HG03439 (cell line): ENCODE results near the gene PDE4DIP.
"Not testable (repeated sequence)": the region's sequence is repeated elsewhere in the genome, so short reads cannot be mapped to it uniquely, and the experiment has no call there.

Experiments used
- ATAC-seq: cut with Tn5 transposase; IDR thresholded peaks from one replicate; pipeline ENCODE4 v1.9.1; 2021; ENCODE audit warnings: mild to moderate bottlenecking, moderate library complexity; ENCODE audit not compliant: unreplicated experiment

The PDE4DIP gene

DNA sequence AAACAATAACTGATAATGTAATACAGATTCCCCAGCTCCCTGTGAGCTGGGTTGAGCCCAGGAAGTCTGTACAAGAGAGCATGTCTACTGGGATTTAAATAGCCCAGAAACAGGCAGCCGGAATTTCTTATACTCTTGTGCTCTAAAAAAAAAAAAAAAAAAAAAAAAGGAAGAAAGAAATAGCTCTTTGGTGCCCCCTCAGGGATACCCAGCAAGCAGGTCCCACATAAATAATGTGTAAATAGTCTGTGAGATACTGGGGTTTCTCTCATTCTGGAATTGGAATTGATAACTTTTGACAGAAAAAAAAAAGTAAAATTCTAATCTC, 25.4 kb downstream of the PDE4DIP start:
- ATAC-seq, result not testable (repeated sequence)

DNA sequence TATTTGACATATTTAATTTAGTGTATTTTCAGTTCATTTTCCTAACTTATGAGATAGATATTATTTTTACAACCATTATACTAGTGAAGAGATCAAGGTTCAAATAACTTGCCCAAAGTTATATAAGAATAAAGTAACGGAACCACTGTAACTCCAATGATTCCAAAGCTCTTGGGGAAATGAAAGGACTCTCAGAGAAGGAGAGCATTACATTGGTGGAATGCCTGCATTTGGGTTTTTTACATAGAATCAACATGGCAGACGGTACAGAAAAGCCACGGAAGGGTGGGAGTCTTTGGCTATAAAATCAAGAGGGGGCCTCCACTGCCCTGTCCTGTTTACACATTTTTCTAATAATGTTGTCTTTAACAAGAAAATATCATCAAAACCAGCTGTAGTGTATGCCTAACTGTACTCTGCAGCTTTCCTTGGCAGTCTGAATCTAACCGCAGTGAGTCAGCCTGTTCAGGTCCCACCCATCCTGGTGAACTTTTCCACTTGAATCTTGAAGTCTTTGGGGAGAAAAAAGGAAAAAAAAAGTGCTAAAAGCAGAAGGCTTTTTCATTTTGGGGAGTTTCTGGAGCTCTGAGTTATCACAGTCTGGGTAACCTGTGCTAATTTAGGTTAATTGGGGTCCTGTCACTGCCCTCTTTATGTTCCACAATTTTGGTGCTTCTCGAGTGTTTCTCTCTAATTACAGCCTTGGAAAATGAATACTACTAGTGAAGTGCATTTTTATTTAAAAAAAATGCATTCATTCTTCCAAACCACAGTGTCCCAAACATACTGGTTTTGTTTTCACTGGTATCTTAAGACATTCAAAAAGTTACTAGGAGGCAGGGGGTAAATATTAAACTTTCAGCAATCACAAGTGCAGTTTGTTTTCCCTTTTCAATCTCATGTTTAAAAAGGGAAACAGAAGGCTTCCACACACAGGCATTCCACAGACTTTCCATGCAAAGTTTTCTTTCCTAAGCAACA, 30.5 kb downstream of the PDE4DIP start:
- not testable (repeated sequence) for ATAC-seq

DNA sequence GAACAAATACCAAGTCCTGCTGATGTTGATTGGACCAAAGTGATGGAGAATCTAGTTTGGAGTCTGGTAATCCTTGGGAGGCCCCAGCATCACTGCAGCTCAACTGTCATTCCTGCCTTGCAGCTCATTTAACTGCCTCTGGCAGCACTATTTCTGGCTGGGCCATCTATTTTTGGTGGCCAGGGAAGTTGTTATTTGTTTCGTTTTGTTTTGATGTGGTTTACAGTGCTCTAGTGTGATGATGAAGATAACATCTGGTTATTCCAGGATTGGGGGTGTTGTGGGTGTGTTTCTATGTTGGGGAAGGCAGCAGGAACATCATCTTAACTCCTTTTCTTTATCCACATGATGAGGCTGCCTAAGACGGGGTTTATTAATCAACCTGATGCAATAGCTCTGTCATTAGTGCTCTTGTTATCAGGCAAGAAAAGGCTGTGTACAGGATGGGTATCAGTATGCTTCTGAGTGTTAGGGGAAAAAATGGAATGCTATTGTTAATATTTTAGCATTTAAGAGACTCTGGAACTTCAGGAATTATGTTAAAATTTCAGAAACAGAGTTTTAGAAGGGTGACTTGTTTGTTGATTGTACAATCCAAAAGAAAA, 35.7 kb downstream of the PDE4DIP start:
- ATAC-seq, result not testable (repeated sequence)

GRCh38 chr1:148881261-148881660, 37.0 kb downstream of the PDE4DIP start:
- not testable (repeated sequence) for ATAC-seq

GRCh38 chr1:148885219-148885618, 41.0 kb downstream of the PDE4DIP start:
- not testable (repeated sequence) for ATAC-seq

DNA sequence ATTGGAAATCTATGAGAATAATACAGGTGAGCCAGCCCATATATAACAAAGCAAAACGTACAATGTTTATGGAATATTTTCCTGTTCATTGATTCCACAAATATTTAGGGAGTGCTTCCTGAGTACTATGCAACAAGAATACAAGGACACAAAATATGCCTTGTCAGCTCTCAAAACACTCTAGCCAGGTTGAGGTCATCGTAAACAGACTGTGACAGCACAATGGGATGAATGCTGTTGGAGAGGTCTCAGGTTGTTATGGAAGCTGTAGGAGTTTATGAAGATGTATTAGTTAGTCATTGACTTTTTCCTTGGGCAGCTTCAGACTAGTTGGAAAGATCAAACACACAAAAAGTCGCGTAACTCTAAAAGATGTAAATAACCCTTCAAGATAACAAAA, 42.1 kb downstream of the PDE4DIP start:
- not testable (repeated sequence) for ATAC-seq

GRCh38 chr1:148888597-148888996, 44.4 kb downstream of the PDE4DIP start:
- not testable (repeated sequence) for ATAC-seq

- ATAC-seq, result not testable (repeated sequence)
Observed at GRCh38 chr1:148889267-148890074, 45.2 kb downstream of the PDE4DIP start.

DNA sequence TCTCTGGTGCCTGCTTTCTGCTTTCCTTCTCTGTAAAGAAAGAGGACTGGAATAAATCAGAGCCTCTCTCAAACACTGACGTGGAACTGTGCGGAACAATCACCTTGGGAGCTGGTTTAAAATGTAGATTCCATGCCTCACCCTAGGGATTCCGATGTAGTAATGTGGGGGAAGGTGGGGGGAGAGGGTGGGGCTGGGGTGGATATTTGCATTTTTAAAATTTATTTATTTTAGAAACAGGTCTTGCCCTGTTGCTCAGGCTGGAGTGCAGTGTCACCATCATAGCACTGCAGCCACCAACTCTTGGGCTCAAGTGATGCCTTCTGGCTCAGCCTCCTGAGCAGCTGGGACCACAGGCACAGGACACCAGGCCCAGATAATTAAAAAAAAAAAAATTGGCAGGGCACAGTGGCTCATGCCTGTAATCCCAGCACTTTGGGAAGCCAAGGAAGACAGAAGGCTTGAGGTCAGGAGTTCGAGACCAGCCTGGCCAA, 45.9 kb downstream of the PDE4DIP start:
- not testable (repeated sequence) for ATAC-seq

GRCh38 chr1:148894360-148895352, 50.4 kb downstream of the PDE4DIP start:
- not testable (repeated sequence) for ATAC-seq

GRCh38 chr1:148900026-148900425, 55.8 kb downstream of the PDE4DIP start:
- ATAC-seq, result not testable (repeated sequence)

DNA sequence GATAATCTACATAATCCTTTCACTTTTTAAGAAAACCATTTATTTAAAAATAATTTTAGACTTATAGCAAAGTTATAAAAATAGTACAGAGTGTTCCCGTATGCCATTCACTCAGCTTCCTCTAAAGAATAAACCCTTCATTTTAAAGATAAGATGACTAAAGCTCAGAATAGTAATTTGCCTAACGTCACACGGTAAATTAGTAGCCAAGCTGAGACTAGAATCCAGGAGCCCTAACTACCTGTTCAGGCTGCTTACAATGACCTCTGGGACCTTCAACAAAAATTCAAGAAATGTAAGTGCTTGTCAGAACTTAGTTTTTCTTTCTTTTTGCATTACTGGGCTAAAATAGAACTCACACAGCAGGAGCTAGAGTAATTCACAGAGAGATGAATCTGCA, 56.5 kb downstream of the PDE4DIP start:
- ATAC-seq, result not testable (repeated sequence)

DNA sequence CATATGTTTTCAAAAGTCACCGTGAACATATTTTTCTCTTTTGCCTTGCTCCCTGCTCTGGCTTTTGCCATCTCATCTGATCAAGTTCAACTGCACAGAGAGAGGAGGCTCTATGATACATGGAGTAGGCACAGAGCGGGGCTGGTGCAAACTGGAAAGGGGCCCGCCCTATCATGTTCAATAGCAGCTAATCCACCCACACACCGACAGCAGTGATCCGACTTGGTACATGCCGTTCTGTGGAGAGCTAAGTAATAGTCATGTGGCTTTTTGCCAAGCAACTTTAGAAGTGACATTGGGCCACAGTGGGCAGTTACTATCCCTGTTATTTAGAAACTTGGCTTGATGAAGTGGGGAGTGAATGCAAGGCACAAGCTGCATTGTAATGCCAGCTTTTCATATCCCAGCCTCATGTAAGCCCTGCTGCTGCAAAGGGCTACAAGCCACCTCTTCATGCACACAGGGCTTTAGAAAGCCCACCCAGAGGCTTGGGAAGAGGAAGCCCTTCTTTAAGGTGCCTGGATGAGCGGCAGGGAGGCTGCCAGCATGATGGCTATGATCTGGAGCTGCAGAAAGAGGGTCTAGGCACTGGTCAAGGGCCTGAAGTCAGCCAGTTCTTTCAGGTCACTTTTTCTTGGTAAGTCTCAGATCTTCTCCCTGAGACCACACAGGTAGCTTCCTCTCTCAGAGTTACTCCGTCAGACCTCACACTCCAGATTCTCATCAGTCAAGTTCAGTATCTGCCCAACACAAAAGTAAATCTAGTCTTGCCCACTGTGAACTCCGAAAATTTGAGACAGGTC, 57.1 kb downstream of the PDE4DIP start:
- ATAC-seq, result not testable (repeated sequence)

DNA sequence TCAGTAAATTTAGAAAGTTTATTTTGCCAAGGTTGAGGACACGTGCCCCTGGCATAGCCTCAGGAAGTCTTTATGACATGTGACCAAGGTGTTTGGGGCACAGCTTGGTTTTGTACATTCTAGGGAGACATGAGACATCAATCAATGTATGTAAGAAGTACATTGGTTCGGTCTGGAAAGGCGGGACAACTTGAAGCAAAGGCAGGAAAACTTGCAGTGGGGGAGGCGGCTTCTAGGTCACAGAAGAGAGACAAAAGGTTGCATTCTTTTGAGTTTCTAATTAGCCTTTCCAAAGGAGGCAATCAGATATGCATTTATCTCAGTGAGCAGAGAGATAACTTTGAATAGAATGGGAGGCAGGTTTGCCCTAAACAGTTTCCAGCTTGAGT, 57.7 kb downstream of the PDE4DIP start:
- ATAC-seq, result not testable (repeated sequence)

DNA sequence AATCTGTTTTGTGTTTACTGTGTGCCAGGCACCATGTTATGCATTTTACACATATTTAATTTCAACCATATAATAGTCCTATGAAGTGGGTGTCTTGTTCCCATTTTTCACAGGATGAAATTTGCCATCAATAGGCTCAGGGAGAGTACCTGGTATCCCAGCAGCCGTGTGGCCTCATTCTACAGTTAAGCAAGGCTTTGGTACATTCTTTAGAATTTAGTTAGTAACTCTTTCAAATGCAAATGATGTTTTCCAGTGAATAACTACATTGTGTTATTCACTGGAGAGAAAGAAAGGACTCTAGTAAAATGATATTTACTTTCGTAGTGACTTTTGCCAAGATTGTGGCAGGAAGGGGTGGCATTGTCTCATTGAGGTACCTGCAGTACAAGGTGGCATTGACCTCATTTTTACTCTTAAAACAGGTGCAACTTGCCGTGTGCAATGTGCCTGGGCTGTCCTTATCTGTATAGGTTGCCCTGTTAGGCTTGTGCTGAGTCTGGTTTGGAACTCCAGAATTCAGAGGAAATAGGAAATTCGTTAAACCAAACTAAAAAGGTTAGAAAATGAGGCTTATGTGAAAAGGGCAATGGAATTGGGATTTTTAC, 65.1 kb downstream of the PDE4DIP start:
- not testable (repeated sequence) for ATAC-seq

DNA sequence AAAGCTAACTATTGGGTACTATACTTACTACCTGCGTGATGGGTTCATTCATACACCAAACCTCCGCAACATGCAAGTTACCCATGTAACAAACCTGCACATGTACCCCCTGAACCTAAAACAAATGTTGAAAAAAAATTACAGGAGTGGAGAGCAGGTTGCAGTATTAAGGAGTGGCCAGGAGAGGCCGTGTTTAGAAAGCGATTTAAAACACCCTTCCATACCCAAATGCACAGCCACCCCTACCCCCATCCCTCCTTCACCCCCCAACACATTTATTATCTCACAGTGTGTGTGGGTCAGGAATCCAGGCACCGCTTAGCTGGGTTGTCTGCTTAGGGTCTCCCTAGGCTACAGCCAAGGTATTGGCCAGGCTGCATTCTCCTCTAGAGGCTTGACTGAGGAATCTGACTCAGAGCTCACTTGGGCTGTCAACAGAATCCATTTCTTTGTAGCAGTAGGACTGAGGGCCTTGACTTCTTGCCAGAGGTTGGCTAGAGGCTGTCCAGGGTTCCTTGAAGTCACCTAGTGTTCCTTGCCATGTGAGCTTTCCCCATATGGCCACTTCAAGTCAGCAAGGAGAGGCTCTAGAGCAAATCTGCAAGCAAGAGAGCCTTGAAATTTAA, 67.2 kb downstream of the PDE4DIP start:
- ATAC-seq, result not testable (repeated sequence)

- ATAC-seq, result not testable (repeated sequence)
Observed at GRCh38 chr1:148916222-148916621, 72.0 kb downstream of the PDE4DIP start.

GRCh38 chr1:148916695-148917348, 72.6 kb downstream of the PDE4DIP start:
- ATAC-seq, result not testable (repeated sequence)
